Sigmoid colon (tissue), 4 donors: ENCODE measurements around the gene TMEM38B.

ENCODE experiments used
- EP300 ChIP-seq, 4 donors: sonication (generic); formaldehyde crosslinking; IDR thresholded peaks; one replicate each; pipeline ENCODE4 v1.6.1; 2017; ENCODE audit warnings: antibody characterized with exemption in 4 of 4
- POLR2A ChIP-seq, 2 donors: fragments of 450-650 bp; IDR thresholded peaks; one replicate each; pipeline ENCODE4 v1.6.1; 2016; ENCODE audit warnings: antibody characterized with exemption in 2 of 2, mild to moderate bottlenecking in 2 of 2, moderate library complexity in 2 of 2
- POLR2AphosphoS5 ChIP-seq, 4 donors: sonication (generic); formaldehyde crosslinking; IDR thresholded peaks; one replicate each; pipeline ENCODE4 v1.6.1; 2017; ENCODE audit warnings: antibody characterized with exemption in 4 of 4
- TF ChIP-seq, protein P1 (sequence below), 4 experiments: fragments of 450-650 bp in 3 of 4; fragments of 200-600 bp in 1 of 4; IDR thresholded peaks; one replicate each; pipeline ENCODE4 v1.5.1; 2016 to 2019; ENCODE audit warnings: antibody characterized with exemption in 4 of 4, mild to moderate bottlenecking in 3 of 4, moderate library complexity in 2 of 4

DNA sequence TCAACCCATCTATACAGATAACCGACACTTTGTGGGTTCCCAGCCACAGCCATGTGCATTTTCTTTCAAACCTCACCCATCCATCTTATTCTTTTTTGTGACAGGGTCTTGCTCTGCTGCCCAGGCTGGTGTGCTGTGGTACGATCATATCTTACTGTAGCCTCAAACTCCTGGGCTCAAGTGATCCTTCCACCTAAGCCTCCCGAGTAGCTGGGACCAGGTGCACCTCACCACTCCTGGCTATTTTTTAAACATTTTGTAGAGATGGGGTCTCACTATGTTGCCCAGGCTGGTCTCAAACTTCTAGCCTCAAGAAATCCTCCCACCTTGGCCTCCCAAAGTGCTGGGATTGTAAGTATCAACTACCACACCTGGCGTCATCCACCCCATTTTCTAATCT is 7.4 kb upstream of the TMEM38B start:
- TF ChIP-seq, protein P1, sequence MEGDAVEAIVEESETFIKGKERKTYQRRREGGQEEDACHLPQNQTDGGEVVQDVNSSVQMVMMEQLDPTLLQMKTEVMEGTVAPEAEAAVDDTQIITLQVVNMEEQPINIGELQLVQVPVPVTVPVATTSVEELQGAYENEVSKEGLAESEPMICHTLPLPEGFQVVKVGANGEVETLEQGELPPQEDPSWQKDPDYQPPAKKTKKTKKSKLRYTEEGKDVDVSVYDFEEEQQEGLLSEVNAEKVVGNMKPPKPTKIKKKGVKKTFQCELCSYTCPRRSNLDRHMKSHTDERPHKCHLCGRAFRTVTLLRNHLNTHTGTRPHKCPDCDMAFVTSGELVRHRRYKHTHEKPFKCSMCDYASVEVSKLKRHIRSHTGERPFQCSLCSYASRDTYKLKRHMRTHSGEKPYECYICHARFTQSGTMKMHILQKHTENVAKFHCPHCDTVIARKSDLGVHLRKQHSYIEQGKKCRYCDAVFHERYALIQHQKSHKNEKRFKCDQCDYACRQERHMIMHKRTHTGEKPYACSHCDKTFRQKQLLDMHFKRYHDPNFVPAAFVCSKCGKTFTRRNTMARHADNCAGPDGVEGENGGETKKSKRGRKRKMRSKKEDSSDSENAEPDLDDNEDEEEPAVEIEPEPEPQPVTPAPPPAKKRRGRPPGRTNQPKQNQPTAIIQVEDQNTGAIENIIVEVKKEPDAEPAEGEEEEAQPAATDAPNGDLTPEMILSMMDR (IDR thresholded peaks at IDR 0.05) = no peak
- no peak for TF ChIP-seq POLR2A (IDR thresholded peaks at IDR 0.05)
- no peak for TF ChIP-seq EP300 (IDR thresholded peaks at IDR 0.05)
- TF ChIP-seq POLR2AphosphoS5 (IDR thresholded peaks at IDR 0.05) = no peak
